ENCODE results near the gene PANK1.

GRCh38 chr10:89657302-89657701 is 12.3 kb upstream of the PANK1 start:
- TF ChIP-seq CEBPB (IDR thresholded peaks at IDR 0.05) (no peak), REST (IDR thresholded peaks at IDR 0.05; ENCODE audit: low read depth) (no peak), RAD21 (IDR thresholded peaks at IDR 0.05; ENCODE audit: low read depth) (no peak)
